ENCODE measurements around the gene MMP10. TPM values are rescaled to one million over a fixed set of nuclear protein-coding genes. Genes with fewer than 3 reads are reported as not detected.

Gene MMP10
- polyA plus RNA-seq, 3 donors: 0.11 TPM; not detected in 2

- DNase-seq: no peak
Measured at GRCh38 chr11:102729849-102730815, 50.3 kb downstream of the MMP10 start.

- DNase-seq: no peak
Measured at GRCh38 chr11:102727890-102728289, 52.5 kb downstream of the MMP10 start.

- no peak for DNase-seq
Measured at GRCh38 chr11:102724904-102725500, 55.4 kb downstream of the MMP10 start, which contains the start of gene MMP8. MMP8 (minus strand) TSS chr11:102724954; CDS start chr11:102724855, 99 bp downstream.

GRCh38 chr11:102722821-102723220 lies 57.6 kb downstream of the MMP10 start:
- no peak for DNase-seq

Other genes starting within 250 kb of the MMP10 start
- 10 to 100 TPM; 22.6 to 29.0 (median 27.2) TPM for gene MMP7, start 249.9 kb downstream of the MMP10 start, polyA plus RNA-seq (ENCODE audit: insufficient read length in 3 of 3)
- gene MMP20, start 155.3 kb downstream of the MMP10 start, polyA plus RNA-seq (ENCODE audit: insufficient read length in 3 of 3): not detected
- not detected for gene MMP27, start 74.9 kb downstream of the MMP10 start, polyA plus RNA-seq (ENCODE audit: insufficient read length in 3 of 3)
- gene MMP8, start 55.7 kb downstream of the MMP10 start, polyA plus RNA-seq (ENCODE audit: insufficient read length in 3 of 3): under 1 TPM in 1 of 3 donors, not detected in 2; 0.06 TPM
- under 1 TPM in 2 of 3 donors, not detected in 1; 0.21 to 0.27 TPM for gene MMP1, start 17.5 kb upstream of the MMP10 start, polyA plus RNA-seq (ENCODE audit: insufficient read length in 3 of 3)
- gene MMP3, start 63.0 kb upstream of the MMP10 start, polyA plus RNA-seq (ENCODE audit: insufficient read length in 3 of 3): under 1 TPM in 1 of 3 donors, not detected in 2; 0.10 TPM
- gene MMP12, start 94.4 kb upstream of the MMP10 start, polyA plus RNA-seq (ENCODE audit: insufficient read length in 3 of 3): 1 to 10 TPM; 2.4 to 4.7 (median 4.3) TPM
- under 1 TPM in 1 of 3 donors, not detected in 2; 0.16 TPM for gene MMP13, start 175.1 kb upstream of the MMP10 start, polyA plus RNA-seq (ENCODE audit: insufficient read length in 3 of 3)

Measured in renal pelvis (tissue), 4 donors.